Activated T-helper 2 cell treated with anti-CD3 and anti-CD28 coated beads, Interferon-gamma antibody, Interleukin-2, Interleukin-4, amounts not matched to agents 10 μg/mL and 5 μg/mL and 100 μg/mL, durations not matched to agents 14 hours and 24 hours and 36 hours (primary cell): Measurements from ENCODE around the gene OR13J1. TPM values are rescaled to one million over a fixed set of nuclear protein-coding genes. Genes with fewer than 3 reads are reported as not detected.
"Not testable (repeated sequence)": the region's sequence is repeated elsewhere in the genome, so short reads cannot be mapped to it uniquely, and the experiment has no call there.

Experiments used
- DNase-seq: peaks from one replicate; pipeline ENCODE4 v3.0.0; 2021; ENCODE audit warnings: low spot score
- H3K27ac Mint-ChIP-seq: one replicate; pipeline ENCODE4 v1.8.0; 2021; ENCODE audit warnings: mixed read lengths
- H3K27me3 Mint-ChIP-seq: one replicate; pipeline ENCODE4 v1.8.0; 2021; ENCODE audit warnings: low read depth, mixed read lengths
- H3K36me3 Mint-ChIP-seq: one replicate; pipeline ENCODE4 v1.8.0; 2021; ENCODE audit warnings: low read depth, mixed read lengths
- H3K4me1 Mint-ChIP-seq: one replicate; pipeline ENCODE4 v1.8.0; 2021; ENCODE audit warnings: low read depth, mixed read lengths
- H3K4me3 Mint-ChIP-seq: one replicate; pipeline ENCODE4 v1.8.0; 2021; ENCODE audit warnings: low read depth, mild to moderate bottlenecking, moderate library complexity, mixed read lengths
- H3K9me3 Mint-ChIP-seq: one replicate; pipeline ENCODE4 v1.8.0; 2021; ENCODE audit warnings: mixed read lengths
- intact Hi-C: fragments of 100-400 bp; cut with micrococcal nuclease; formaldehyde crosslinking; loops from one replicate; pipeline ENCODE4 v1.15.1; 2023
- total RNA-seq: library from RNA; stranded (reverse); gene quantifications from 2 replicates; pipeline ENCODE4 v1.2.3, GENCODE V29; 2022

The OR13J1 gene
- total RNA-seq, 1 donor from 2014 or later: not detected

- intact Hi-C loops: no loop called here
These were observed 39.1 kb upstream of the OR13J1 start, which contains the start of gene SPAAR for GRCh38 chr9:35909274-35909673. Gene SPAAR, plus strand, starts transcription at chr9:35909490. Its CDS starts 974 bp downstream, at chr9:35910464.

GRCh38 chr9:35908504-35909125 lies 38.4 kb upstream of the OR13J1 start:
- Mint-ChIP-seq H3K27ac (no peak overlapping the region), H3K36me3 (no peaks in the 10 kb centered on the region), H3K27me3 (peaks cover 3% of the 10 kb centered on the region), H3K9me3 (no peaks in the 10 kb centered on the region), H3K4me3 (no peak overlapping the region), H3K4me1 (peaks cover 38% of the 10 kb centered on the region)
- intact Hi-C loops: no loop called here
- DNase-seq: no peak

More at GRCh38 chr9:35909274-35909673, 39.1 kb upstream of the OR13J1 start, which contains the start of gene SPAAR:
- DNase-seq: no peak
- H3K4me3 Mint-ChIP-seq: no peak within 1 kb of the TSS
- H3K9me3 Mint-ChIP-seq: no peaks in the 10 kb centered on the region
- H3K27ac Mint-ChIP-seq: no peak within 1 kb of the TSS
- peaks cover 38% of the 10 kb centered on the region for H3K4me1 Mint-ChIP-seq
- H3K36me3 Mint-ChIP-seq: no peaks in the 10 kb centered on the region
- H3K27me3 Mint-ChIP-seq: peaks cover 3% of the 10 kb centered on the region

- DNase-seq: no peak
- intact Hi-C loops: no loop called here
- Mint-ChIP-seq H3K36me3 (no peaks in the 10 kb centered on the region), H3K9me3 (no peaks in the 10 kb centered on the region), H3K4me3 (no peak overlapping the region), H3K4me1 (peaks cover 41% of the 10 kb centered on the region), H3K27ac (no peak overlapping the region), H3K27me3 (peaks cover 4% of the 10 kb centered on the region)
These were observed 37.7 kb upstream of the OR13J1 start for GRCh38 chr9:35907711-35908503.

- peaks cover 6% of the 10 kb centered on the region for H3K27me3 Mint-ChIP-seq
- peaks cover 43% of the 10 kb centered on the region for H3K4me1 Mint-ChIP-seq
- H3K27ac Mint-ChIP-seq: no peak overlapping the region
- no peak overlapping the region for H3K4me3 Mint-ChIP-seq
- no peaks in the 10 kb centered on the region for H3K36me3 Mint-ChIP-seq
- no peaks in the 10 kb centered on the region for H3K9me3 Mint-ChIP-seq
- intact Hi-C loops: no loop called here
- no peak for DNase-seq
These were observed 36.9 kb upstream of the OR13J1 start for GRCh38 chr9:35906923-35907699.

- Mint-ChIP-seq H3K27me3 (peaks cover 9% of the 10 kb centered on the region), H3K4me1 (peaks cover 36% of the 10 kb centered on the region), H3K4me3 (no peak within 1 kb of the TSS), H3K9me3 (no peaks in the 10 kb centered on the region), H3K27ac (no peak within 1 kb of the TSS), H3K36me3 (no peaks in the 10 kb centered on the region)
- intact Hi-C loops: no loop called here
- DNase-seq: no peak
These were observed 35.9 kb upstream of the OR13J1 start, which contains the start of gene HRCT1 for GRCh38 chr9:35905912-35906679. Gene HRCT1, plus strand, starts transcription at chr9:35906202. Its CDS starts 86 bp downstream, at chr9:35906288.

- peaks cover 11% of the 10 kb centered on the region for H3K27me3 Mint-ChIP-seq
- intact Hi-C loops: no loop called here
- DNase-seq: no peak
- H3K36me3 Mint-ChIP-seq: no peaks in the 10 kb centered on the region
- no peak overlapping the region for H3K27ac Mint-ChIP-seq
- H3K4me3 Mint-ChIP-seq: no peak overlapping the region
- H3K9me3 Mint-ChIP-seq: no peaks in the 10 kb centered on the region
- H3K4me1 Mint-ChIP-seq: peaks cover 28% of the 10 kb centered on the region
These were observed 35.0 kb upstream of the OR13J1 start for GRCh38 chr9:35905051-35905781.

- Mint-ChIP-seq H3K4me3 (no peak overlapping the region), H3K27ac (no peak overlapping the region), H3K4me1 (peaks cover 24% of the 10 kb centered on the region), H3K36me3 (no peaks in the 10 kb centered on the region), H3K27me3 (peaks cover 11% of the 10 kb centered on the region), H3K9me3 (no peaks in the 10 kb centered on the region)
- intact Hi-C loops: loop anchor here (5.0 kb wide), 1 partner anchor 118 kb away; no protein-coding TSS in a partner anchor
- DNase-seq: no peak
These were observed 34.1 kb upstream of the OR13J1 start for GRCh38 chr9:35904338-35904737.

GRCh38 chr9:35903049-35903448 lies 32.8 kb upstream of the OR13J1 start:
- H3K27ac Mint-ChIP-seq: no peak overlapping the region
- H3K36me3 Mint-ChIP-seq: no peaks in the 10 kb centered on the region
- peaks cover 22% of the 10 kb centered on the region for H3K27me3 Mint-ChIP-seq
- H3K9me3 Mint-ChIP-seq: no peaks in the 10 kb centered on the region
- H3K4me1 Mint-ChIP-seq: peaks cover 12% of the 10 kb centered on the region
- no peak for DNase-seq
- H3K4me3 Mint-ChIP-seq: no peak overlapping the region
- intact Hi-C loops: loop anchor here (1.0 to 5.0 kb wide), 2 partner anchors 42 to 119 kb away; no protein-coding TSS in a partner anchor

GRCh38 chr9:35899021-35899420 lies 28.8 kb upstream of the OR13J1 start:
- no peak for DNase-seq
- no peak overlapping the region for H3K27ac Mint-ChIP-seq
- intact Hi-C loops: no loop called here
- no peak overlapping the region for H3K4me3 Mint-ChIP-seq
- H3K27me3 Mint-ChIP-seq: peaks cover 28% of the 10 kb centered on the region
- no peaks in the 10 kb centered on the region for H3K9me3 Mint-ChIP-seq
- H3K36me3 Mint-ChIP-seq: no peaks in the 10 kb centered on the region
- H3K4me1 Mint-ChIP-seq: peaks cover 5% of the 10 kb centered on the region

GRCh38 chr9:35898337-35898736 lies 28.1 kb upstream of the OR13J1 start:
- intact Hi-C loops: no loop called here
- Mint-ChIP-seq H3K9me3 (no peaks in the 10 kb centered on the region), H3K4me3 (no peak overlapping the region), H3K4me1 (peaks cover 5% of the 10 kb centered on the region), H3K36me3 (no peaks in the 10 kb centered on the region), H3K27me3 (peaks cover 33% of the 10 kb centered on the region), H3K27ac (no peak overlapping the region)
- no peak for DNase-seq

GRCh38 chr9:35897376-35898099 lies 27.3 kb upstream of the OR13J1 start:
- H3K4me1 Mint-ChIP-seq, H3K9me3 Mint-ChIP-seq, DNase-seq, intact Hi-C loops, H3K27ac Mint-ChIP-seq, H3K36me3 Mint-ChIP-seq, H3K4me3 Mint-ChIP-seq: not testable (repeated sequence)
- peaks cover 31% of the 10 kb centered on the region for H3K27me3 Mint-ChIP-seq
